Left ventricle myocardium superior (tissue), 1 donor: ENCODE measurements around the gene TMCO4. TPM values are rescaled to one million over a fixed set of nuclear protein-coding genes. Genes with fewer than 3 reads are reported as not detected.
A peak's percentile ranks its signal among the peaks of the same experiment; 100 is the strongest.

ENCODE experiments used
- ATAC-seq: fragments of 200-7000 bp; cut with Tn5 transposase; one replicate; pipeline ENCODE4 v1.9.1; 2020; ENCODE audit warnings: mild to moderate bottlenecking, moderate library complexity
- DNase-seq: peaks from one replicate; pipeline ENCODE4 v3.0.0-alpha.2; 2020
- intact Hi-C: fragments of 100-400 bp; cut with micrococcal nuclease; formaldehyde crosslinking; loops from one replicate; pipeline ENCODE4 v1.11.0; 2022
- total RNA-seq: library from RNA; stranded (reverse); fragmentation: NEBNext Ultra II Directional; extraction: Animal tissue kit (Norgen Biotek cat#: 25700); gene quantifications from one replicate; pipeline ENCODE4 v1.2.1, GENCODE V29; 2021
- donor health status: DM: no; HTN: yes; CAD: no; lungs with severe emphysema.

TMCO4 gene
- total RNA-seq, 1 donor from 2014 or later: 8.9 TPM

GRCh38 chr1:19704247-19705113 is 95.2 kb downstream of the TMCO4 start:
- DNase-seq: peak; percentile 79
- ATAC-seq: peak; percentile 93
- intact Hi-C loops: no loop called here

GRCh38 chr1:19703280-19703679 is 96.4 kb downstream of the TMCO4 start:
- DNase-seq: no peak
- intact Hi-C loops: no loop called here

GRCh38 chr1:19700079-19700777 is 99.5 kb downstream of the TMCO4 start:
- intact Hi-C loops: no loop called here
- DNase-seq (no peak), ATAC-seq (no peak)

More at GRCh38 chr1:19703280-19703679, 96.4 kb downstream of the TMCO4 start:
- ATAC-seq: no peak

- no peak for DNase-seq
- no peak for ATAC-seq
- intact Hi-C loops: no loop called here
Observed at GRCh38 chr1:19698181-19698580, 101.5 kb downstream of the TMCO4 start.

- DNase-seq (no peak), ATAC-seq (no peak)
- intact Hi-C loops: no loop called here
Observed at GRCh38 chr1:19696820-19697219, 102.9 kb downstream of the TMCO4 start.

DNA sequence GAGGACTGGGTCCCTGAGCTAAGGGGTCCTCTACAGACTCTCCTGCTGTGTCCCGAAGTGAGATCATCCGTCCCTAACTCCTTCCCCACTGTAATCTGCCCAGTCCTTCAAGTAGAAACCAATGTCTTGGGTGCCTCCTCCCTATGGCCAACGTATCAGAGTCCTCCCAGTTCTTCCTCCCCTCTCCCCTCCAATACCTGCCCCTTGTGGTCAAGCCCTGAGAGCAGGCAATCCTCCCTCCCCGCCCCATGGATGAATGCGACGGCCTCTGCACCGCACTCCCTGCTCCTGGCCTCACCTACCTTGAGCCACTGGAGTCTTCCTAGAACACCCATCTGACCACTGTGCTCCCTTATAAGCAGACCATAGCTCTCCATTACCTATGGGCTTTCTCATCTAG is 103.9 kb downstream of the TMCO4 start:
- ATAC-seq (no peak), DNase-seq (no peak)
- intact Hi-C loops: no loop called here

DNA sequence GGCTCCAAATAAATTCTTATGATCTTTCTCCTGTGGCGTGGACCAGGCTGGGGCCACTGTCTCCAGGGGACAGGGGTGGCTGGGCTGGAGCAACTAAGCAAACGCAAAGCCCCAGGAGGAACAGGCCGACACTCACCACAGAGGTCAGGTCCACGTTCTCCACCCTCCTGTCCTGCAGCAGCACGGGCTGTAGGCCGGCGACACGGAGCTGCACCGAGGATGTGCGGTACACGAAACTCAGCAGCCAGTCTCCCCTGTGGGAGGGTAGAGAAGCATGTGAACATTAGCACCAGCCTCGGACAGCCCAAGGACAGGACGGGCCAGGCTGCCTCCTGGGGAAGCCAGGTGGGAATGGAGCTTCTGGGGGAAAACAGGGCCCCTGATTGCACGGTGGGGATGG is 105.4 kb downstream of the TMCO4 start:
- DNase-seq: no peak
- no peak for ATAC-seq
- intact Hi-C loops: no loop called here

DNA sequence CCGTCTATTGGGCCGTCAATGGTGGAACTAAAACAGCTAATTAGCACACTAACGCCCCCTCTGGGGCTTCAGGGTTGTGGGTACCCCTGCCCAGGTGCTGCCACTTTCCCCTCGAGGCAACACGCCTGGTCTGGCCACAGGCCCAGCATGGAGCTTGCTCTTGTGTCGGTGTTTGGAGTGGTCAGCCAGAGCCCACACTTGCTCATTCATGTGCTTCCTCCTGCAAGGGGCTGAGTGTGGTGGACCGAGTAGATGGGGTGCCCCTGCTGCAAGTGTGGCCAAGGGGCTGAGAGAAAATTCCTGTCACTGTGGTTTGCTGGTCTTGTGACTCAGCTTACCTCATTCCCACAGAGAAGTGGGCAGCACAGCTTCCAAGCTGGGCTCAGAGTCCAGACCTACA is 109.4 kb downstream of the TMCO4 start:
- ATAC-seq (no peak), DNase-seq (no peak)
- intact Hi-C loops: no loop called here

DNA sequence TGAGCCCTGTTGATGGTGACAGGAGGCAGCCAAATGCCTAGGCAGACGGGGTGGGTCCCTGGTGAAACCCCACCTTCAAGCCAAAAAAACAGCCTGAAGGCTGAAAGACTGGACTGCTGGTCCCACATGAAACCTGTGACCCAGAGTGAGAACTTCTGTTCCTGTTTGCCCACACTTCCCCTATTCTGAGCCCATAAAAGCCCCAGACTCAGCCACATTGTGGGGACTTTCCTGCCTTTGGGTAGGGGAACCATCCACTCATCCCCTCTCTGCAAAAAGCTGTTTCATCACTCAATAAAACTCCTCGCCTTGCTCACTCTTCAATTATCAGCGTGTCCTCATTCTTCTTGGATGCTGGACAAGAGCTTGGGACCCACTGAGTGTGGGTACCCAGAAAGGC is 109.9 kb downstream of the TMCO4 start:
- no peak for DNase-seq
- intact Hi-C loops: no loop called here
- no peak for ATAC-seq

GRCh38 chr1:19689085-19689757 is 110.5 kb downstream of the TMCO4 start:
- intact Hi-C loops: no loop called here
- DNase-seq: no peak
- ATAC-seq: peak; percentile 62

DNA sequence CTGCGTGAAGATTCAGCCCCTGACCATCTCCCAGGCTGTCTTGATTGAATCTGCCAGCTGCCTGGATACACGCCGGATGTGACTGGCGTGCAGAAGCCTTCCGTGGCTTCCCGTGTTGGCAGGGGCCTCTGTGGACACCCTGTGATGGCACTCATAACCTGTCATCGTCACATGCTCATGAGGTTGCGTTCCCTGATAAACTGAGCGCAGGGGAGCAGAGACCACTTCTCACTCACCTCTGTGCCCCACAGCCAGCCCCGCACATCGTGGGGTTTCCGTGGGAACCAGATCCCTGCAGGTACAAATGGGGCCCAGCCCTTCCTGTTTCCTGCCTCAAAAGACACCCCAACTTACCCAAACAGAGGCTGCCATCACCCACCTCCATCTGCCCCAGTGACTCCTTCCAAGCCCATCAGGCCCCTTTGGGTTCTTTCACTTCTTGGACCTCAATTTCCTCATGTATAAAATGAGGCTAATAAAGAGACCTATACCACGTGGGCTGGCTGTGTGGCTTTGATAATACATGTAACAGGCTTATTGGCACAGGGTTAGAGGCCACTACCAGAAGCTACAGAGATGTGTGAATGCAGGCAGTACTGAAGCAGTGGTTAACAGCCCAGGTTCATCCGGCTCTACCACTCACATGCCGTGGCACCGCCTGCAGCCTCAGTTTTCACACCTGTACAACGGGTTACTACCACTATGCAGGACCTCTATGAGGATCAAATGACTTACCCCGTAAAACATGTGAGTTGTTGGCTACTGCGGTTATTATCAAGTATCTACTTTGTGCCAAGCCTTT is 111.5 kb downstream of the TMCO4 start:
- ATAC-seq (peak; percentile 53), DNase-seq (no peak)
- intact Hi-C loops: no loop called here

DNA sequence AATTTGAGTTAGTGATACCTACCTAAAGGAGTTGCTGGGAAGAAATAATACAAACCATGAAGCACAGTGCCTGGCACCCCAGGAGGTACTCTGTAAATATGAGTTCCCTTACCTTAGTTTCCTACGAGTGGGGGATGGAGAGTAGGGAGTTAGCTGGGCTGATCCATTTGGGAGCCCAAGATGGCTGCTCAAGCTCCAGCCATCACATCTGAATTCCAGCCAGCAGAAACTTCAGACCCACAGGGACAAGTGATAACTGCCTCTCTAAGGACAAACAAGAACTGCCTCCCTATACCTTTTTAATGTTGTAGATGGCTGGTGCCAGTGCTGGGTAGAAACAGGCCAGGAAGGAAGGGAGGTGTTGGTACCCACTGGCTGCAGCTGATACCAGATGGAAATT is 112.3 kb downstream of the TMCO4 start:
- DNase-seq: no peak

DNA sequence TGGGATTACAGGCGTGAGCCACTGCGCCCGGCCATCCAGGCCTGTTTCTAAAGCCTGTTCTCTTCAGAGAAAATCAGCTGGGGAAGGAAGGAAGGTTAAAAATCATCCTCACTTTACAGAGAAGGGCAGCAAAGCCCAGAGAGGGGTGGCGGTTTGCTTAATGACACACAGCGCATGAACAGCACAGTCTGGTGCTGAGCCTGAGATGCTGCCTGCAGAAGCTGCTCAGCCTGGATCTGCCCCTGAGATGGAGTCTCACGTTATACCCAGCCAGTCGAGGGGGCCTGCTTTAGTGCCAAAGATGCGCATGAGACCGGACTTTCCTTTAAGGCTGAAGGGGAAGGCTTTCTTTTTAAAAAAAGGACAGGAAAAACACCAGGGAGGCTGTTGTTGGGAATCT is 113.7 kb downstream of the TMCO4 start:
- ATAC-seq (no peak), DNase-seq (no peak)
- intact Hi-C loops: no loop called here

More for the DNA sequence above, 112.3 kb downstream of the TMCO4 start:
- ATAC-seq: no peak
- intact Hi-C loops: no loop called here

DNA sequence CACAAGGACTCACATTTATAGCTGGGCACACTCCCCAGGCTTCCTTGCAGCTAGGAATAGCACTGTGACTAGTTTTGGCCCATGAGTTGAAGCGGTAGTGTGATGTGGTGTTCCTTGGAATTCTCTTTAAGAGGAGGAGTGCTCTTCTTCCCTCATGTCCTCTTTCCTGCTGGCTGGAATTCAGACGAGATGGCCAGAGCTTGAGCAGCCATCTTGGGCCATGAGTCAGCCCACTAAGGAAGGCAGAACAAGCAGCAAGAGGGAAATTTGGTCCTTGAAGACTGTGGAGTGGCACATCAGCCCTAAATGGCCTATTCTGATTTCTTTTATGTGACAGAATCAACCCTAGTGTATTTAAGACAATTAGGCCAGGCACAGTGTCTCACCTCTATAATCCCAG is 115.0 kb downstream of the TMCO4 start:
- ATAC-seq (no peak), DNase-seq (no peak)
- intact Hi-C loops: no loop called here

DNA sequence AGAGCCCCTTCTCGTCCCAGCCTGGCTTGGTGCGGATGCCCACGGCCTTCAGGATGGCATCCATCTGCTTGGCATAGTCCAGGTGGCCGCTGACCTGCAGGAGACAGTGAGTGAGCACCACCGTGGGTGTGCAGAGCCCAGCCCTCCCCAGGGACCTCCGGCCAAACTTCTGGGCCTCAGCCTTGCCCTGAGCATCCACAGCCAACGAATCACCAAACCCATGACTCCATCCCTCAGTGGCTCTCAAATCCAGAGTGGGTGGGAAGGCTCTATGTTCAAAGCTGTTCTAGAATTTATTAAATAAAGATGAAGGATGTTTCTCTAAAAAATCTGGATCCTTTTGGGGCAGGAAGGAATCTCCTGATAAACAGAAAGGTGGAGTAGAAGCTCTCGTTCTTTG is 116.4 kb downstream of the TMCO4 start:
- ATAC-seq: no peak
- no peak for DNase-seq
- intact Hi-C loops: no loop called here

DNA sequence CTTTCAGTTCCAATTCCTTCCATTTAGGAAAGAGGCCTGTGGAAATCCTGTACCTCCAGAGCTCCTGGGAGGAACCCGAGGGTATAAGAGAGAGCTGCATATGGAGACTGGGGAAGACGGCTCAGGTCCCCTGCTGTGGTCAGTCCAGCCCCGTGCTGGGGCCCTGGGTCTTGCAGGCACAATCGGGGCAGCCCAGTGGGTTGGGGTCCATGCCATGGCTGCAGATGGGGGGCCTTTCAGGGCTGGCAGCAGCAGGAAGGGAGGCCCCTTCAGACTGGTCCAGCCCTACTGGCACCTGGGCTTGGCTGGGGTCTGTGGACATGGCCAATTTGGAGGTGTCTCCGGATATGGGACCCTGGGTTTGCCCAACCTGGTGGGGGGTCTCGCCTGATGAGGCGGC is 116.8 kb downstream of the TMCO4 start:
- ATAC-seq (no peak), DNase-seq (no peak)
- intact Hi-C loops: no loop called here

GRCh38 chr1:19682257-19682656 is 117.5 kb downstream of the TMCO4 start:
- intact Hi-C loops: no loop called here
- ATAC-seq: peak; percentile 44
- no peak for DNase-seq

GRCh38 chr1:19680644-19681043 is 119.1 kb downstream of the TMCO4 start:
- ATAC-seq: no peak
- DNase-seq: no peak
- intact Hi-C loops: no loop called here

GRCh38 chr1:19679691-19680090 is 120.0 kb downstream of the TMCO4 start:
- intact Hi-C loops: no loop called here

More at GRCh38 chr1:19679691-19680090, 120.0 kb downstream of the TMCO4 start:
- DNase-seq (no peak), ATAC-seq (no peak)
